Smooth muscle cell (in vitro differentiated cells): ENCODE measurements around the gene SYNPO. TPM values are rescaled to one million over a fixed set of nuclear protein-coding genes. Genes with fewer than 3 reads are reported as not detected.

Experiments used
- DNase-seq: peaks from one replicate; lab custom pipeline; 2025; ENCODE audit not compliant: unreplicated experiment; lab: John Stamatoyannopoulos, UW
- H2AFZ ChIP-seq: fragments of 200-600 bp; sonication (generic); 2 replicates; pipeline ENCODE4 v1.6.0; 2016; ENCODE audit warnings: antibody characterized with exemption, low read depth, mild to moderate bottlenecking
- H3F3A ChIP-seq: fragments of 200-600 bp; sonication (generic); 2 replicates; pipeline ENCODE4 v1.6.0; 2017; ENCODE audit warnings: antibody characterized with exemption, low read depth
- H3K27ac ChIP-seq: fragments of 200-600 bp; sonication (generic); 2 replicates; pipeline ENCODE4 v1.5.1; 2016; ENCODE audit warnings: low read depth, mild to moderate bottlenecking
- H3K27me3 ChIP-seq: fragments of 200-600 bp; sonication (generic); 2 replicates; pipeline ENCODE4 v1.6.1; 2016; ENCODE audit warnings: low read depth, mild to moderate bottlenecking
- H3K36me3 ChIP-seq: fragments of 200-600 bp; sonication (generic); 2 replicates; pipeline ENCODE4 v1.5.1; 2016; ENCODE audit warnings: low read depth
- H3K4me1 ChIP-seq: fragments of 200-600 bp; sonication (generic); 2 replicates; pipeline ENCODE4 v1.5.1; 2016; ENCODE audit warnings: low read depth
- H3K4me2 ChIP-seq: fragments of 200-600 bp; sonication (generic); 2 replicates; pipeline ENCODE4 v1.6.0; 2016; ENCODE audit warnings: mild to moderate bottlenecking
- H3K4me3 ChIP-seq: fragments of 200-600 bp; sonication (generic); 2 replicates; pipeline ENCODE4 v1.5.1; 2016; ENCODE audit warnings: mild to moderate bottlenecking
- H3K79me2 ChIP-seq: fragments of 200-600 bp; sonication (generic); 2 replicates; pipeline ENCODE4 v1.6.0; 2016; ENCODE audit warnings: low read depth, mild to moderate bottlenecking
- H3K9ac ChIP-seq: fragments of 200-600 bp; sonication (generic); 2 replicates; pipeline ENCODE4 v1.6.0; 2016; ENCODE audit warnings: low read depth
- H3K9me3 ChIP-seq: fragments of 200-600 bp; sonication (generic); replicated peaks from 2 replicates; pipeline ENCODE4 v1.5.1; 2016; ENCODE audit warnings: low read depth
- H4K20me1 ChIP-seq: fragments of 200-600 bp; sonication (generic); 2 replicates; pipeline ENCODE4 v1.6.0; 2016; ENCODE audit warnings: low read depth
- CTCF ChIP-seq: fragments of 200-600 bp; sonication (generic); IDR thresholded peaks from 2 replicates; pipeline ENCODE4 v1.5.1; 2017; ENCODE audit warnings: borderline replicate concordance, mild to moderate bottlenecking, antibody characterized with exemption; ENCODE audit not compliant: insufficient read depth, poor library complexity, severe bottlenecking
- WGBS: methylation state at CpG from one replicate; pipeline ENCODE4 v1.1.7; 2016; ENCODE audit warnings: low lambda C conversion rate; 5-methylcytosine and 5-hydroxymethylcytosine counted together
- polyA plus RNA-seq: library from polyadenylated mRNA; unstranded; fragments of >200 nt; fragmentation: Nextera tagmentation; extraction: Ambion mirVana; gene quantifications from 2 replicates; pipeline ENCODE4 v1.2.1, GENCODE V29; 2016
- total RNA-seq: library from RNA; depleted of rRNA; stranded (reverse); fragments of >200 nt; gene quantifications from 2 replicates; pipeline ENCODE4 v1.2.3, GENCODE V29; 2014

The SYNPO gene
- total and polyA plus RNA-seq, 2 experiments from 2014 or later: 34.2 to 46.4 TPM

GRCh38 chr5:150653145-150653761, 12.8 kb downstream of the SYNPO start:
- no peak for DNase-seq
- Histone ChIP-seq H2AFZ (no peak overlapping the region), H3K9me3 (no peaks in the 10 kb centered on the region), H3K36me3 (no peaks in the 10 kb centered on the region), H3K27me3 (no peaks in the 10 kb centered on the region), H4K20me1 (peaks cover 80% of the 10 kb centered on the region), H3K27ac (peak overlapping the region; percentile 59), H3F3A (peaks cover 31% of the 10 kb centered on the region), H3K9ac (no peak overlapping the region), H3K79me2 (peaks cover 53% of the 10 kb centered on the region), H3K4me1 (peaks cover 24% of the 10 kb centered on the region), H3K4me3 (no peak overlapping the region), H3K4me2 (no peak overlapping the region)
- 84% methylated on average over 5 of the region's 5 CpGs for WGBS
- TF ChIP-seq CTCF: no peak

- no peak for TF ChIP-seq CTCF
- WGBS: 88% methylated on average over 2 of the region's 2 CpGs
- Histone ChIP-seq H3K79me2 (peaks cover 50% of the 10 kb centered on the region), H3K9ac (no peak overlapping the region), H4K20me1 (peaks cover 73% of the 10 kb centered on the region), H3K4me3 (no peak overlapping the region), H3K27ac (peak overlapping the region; percentile 59), H3K4me1 (peaks cover 24% of the 10 kb centered on the region), H3K27me3 (no peaks in the 10 kb centered on the region), H2AFZ (no peak overlapping the region), H3K4me2 (no peak overlapping the region), H3F3A (peaks cover 31% of the 10 kb centered on the region), H3K36me3 (no peaks in the 10 kb centered on the region), H3K9me3 (no peaks in the 10 kb centered on the region)
- DNase-seq: no peak
Observed at GRCh38 chr5:150653762-150654556, 13.5 kb downstream of the SYNPO start.

GRCh38 chr5:150655221-150655620, 14.8 kb downstream of the SYNPO start:
- H3K9me3 ChIP-seq: no peaks in the 10 kb centered on the region
- H3K4me3 ChIP-seq: no peak overlapping the region
- peak overlapping the region; percentile 13 for H3K27ac ChIP-seq
- H2AFZ ChIP-seq: no peak overlapping the region
- no peak for TF ChIP-seq CTCF
- peaks cover 30% of the 10 kb centered on the region for H3K4me1 ChIP-seq
- 82% methylated on average over 3 of the region's 3 CpGs for WGBS
- H4K20me1 ChIP-seq: peaks cover 61% of the 10 kb centered on the region
- H3K4me2 ChIP-seq: no peak overlapping the region
- peaks cover 31% of the 10 kb centered on the region for H3F3A ChIP-seq
- H3K36me3 ChIP-seq: no peaks in the 10 kb centered on the region
- no peaks in the 10 kb centered on the region for H3K27me3 ChIP-seq
- H3K9ac ChIP-seq: no peak overlapping the region
- no peak for DNase-seq
- peaks cover 38% of the 10 kb centered on the region for H3K79me2 ChIP-seq
